ENCODE results near the gene FOXA3.

GRCh38 chr19:45828523-45828922 is 35.6 kb upstream of the FOXA3 start:
- TF ChIP-seq CTCF (IDR thresholded peaks at IDR 0.05), result no peak
- no peak for TF ChIP-seq EP300 (IDR thresholded peaks at IDR 0.05)
- no peak for TF ChIP-seq POLR2AphosphoS5 (IDR thresholded peaks at IDR 0.05)
- TF ChIP-seq POLR2A (IDR thresholded peaks at IDR 0.05), result no peak
